GM19395 (cell line): ENCODE measurements around the gene WARS2.
"Not testable (repeated sequence)": the region's sequence is repeated elsewhere in the genome, so short reads cannot be mapped to it uniquely, and the experiment has no call there.

Experiments used
- ATAC-seq: cut with Tn5 transposase; IDR thresholded peaks from one replicate; pipeline ENCODE4 v1.9.1; 2021; ENCODE audit warnings: mild to moderate bottlenecking, moderate library complexity; ENCODE audit not compliant: unreplicated experiment

Gene WARS2

DNA sequence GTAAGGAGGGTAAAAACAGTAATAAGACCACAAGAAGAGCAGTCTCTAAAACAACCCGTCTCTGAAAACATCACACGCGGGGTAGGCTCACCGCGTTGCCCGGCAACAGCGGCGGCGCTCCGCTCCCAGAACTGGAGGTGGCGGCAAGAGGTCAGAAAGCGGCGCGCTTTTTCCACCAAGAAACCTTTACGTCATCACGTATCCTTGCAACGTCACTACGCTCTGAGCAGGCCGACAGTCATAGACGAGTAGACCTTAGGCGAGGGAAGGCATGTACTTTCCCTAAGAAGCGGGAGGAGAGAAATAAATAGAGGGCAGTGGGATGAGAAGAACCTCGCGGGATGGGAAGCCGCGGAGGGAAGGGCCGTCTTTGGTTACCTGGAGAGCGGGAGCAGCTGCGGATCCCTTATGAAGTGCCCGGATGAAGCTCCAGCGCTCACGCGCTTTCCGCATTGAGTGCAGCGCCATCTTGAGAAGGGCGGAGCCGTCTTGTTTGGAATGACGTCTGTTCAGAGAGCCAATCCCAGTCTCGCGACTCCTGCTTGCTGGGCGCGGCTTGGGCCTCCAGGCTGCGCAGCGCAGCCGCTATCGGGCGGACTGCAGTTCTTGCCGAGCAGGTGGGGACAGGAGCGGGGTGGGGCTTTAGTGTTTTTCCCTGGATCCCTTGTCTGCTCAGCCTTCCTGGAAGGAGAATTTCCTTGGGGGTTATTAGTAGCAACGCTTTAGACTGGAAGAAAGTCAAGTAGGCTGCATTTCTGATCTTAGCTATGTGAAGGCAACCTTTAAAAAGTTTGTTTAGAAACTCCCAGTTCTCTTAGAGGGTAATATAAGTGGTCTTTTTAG is at the start of gene WARS2:
Gene WARS2 (minus strand): TSS at position 477 of the 843 bp plus-strand sequence. CDS start 9 bp downstream, at position 468.
- peak; percentile 95 for ATAC-seq

DNA sequence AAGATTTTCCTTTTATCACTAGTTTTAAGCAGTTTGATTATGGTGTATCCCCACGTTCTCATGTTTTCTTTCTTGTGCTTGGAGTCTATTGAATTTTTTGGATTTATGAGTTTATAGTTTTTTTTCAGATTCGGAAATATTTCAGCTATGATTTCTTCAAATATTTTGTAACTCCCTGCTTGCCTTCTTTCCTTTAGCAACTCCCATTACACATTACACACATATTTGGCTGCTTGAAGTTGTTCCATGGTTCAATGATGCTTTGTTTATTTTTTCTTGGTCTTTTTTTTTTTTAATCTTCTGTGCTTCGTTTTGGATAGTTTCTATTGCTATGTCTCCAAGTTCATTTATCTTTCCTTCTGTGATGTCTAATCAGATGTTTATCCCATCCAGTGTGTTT is 48.5 kb upstream of the WARS2 start:
- no peak for ATAC-seq

DNA sequence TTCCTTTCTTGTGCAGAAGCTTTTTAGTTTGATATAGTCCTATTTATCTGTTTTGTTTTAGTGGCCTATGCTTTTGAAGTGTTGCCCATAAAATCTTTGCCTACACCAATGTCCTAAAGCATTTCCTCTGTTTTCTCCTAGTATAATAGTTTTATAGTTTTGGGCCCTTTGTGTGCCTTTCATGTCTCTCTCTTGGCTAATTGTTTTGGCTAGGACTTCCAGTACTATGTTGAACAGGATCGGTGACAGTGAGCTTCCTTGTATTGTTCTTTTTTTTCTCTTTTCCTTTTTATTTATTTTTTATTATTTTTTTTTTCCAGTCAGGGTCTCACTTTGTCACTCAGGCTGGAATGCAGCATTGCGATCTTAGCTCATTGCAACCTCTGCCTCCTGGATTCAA is 47.0 kb upstream of the WARS2 start:
- ATAC-seq, result no peak

DNA sequence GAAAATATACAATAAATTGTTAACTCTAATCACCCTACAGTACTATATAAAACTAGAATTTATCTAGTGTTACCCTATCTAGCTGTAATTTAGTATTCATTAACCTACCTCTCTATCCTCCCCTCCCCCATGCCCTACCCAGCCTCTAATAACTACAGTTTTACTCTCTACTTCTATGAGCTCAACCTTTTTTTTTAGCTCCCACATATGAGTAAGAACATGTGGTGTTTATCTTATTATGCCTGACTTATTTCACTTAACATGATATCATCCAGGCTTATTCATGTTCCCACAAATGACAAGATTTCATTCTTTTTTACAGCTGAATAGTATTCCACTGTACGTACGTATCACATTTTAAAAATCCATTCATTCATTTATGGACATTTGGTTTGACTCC is 46.0 kb upstream of the WARS2 start:
- no peak for ATAC-seq

DNA sequence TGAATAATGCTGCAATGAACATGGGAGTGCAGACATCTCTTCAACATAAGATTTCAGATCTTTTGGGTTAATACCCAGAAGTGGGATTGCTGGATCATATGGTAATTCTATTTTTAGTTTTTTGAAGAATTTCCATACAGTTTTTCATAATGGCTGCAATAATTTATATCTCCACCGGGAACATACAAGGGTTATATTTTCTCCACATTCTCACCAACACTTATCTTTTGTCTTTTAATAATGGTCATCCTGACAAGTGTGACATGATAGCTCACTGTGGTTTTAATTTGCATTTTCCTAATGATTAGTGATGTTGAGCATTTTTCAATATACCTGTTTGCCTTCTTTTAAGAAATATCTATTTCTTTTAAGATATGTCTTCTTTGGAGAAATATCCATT is 44.5 kb upstream of the WARS2 start:
- ATAC-seq, result no peak

DNA sequence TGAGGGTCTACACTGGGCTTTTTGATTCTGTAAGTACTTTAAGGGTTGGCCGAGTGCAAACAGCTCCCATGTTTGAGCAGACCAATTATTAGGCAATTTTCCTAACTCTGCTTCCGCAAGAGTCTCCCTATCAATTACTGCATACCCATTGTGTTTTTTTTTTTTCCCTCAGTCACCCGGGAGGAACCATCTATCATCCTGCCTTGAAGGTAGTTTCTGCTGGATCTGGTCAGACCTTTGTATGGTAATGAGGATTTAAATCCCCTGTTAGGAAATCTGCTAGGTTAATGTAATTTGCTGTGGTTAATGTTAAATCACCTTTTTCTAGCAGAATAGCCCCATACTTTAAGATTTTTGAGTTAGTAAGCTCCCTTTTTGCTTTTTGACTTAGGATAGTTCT is 40.8 kb upstream of the WARS2 start:
- no peak for ATAC-seq

DNA sequence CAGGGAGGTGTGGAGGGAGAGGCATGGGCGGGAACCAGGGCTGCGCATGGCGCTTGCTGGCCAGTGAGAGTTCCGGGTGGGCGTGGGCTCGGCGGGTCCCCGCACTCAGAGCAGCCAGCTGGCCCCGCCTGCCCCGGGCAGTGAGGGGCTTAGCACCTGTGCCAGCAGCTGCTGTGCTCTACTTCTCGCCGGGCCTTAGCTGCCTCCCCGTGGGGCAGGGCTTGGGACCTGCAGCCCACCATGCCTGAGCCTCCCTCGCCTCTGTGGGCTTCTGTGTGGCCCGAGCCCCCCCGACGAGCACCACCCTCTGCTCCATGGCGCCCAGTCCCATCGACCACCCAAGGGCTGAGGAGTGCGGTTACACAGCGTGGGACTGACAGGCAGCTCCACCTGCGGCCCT is 38.6 kb upstream of the WARS2 start:
- ATAC-seq, result no peak

DNA sequence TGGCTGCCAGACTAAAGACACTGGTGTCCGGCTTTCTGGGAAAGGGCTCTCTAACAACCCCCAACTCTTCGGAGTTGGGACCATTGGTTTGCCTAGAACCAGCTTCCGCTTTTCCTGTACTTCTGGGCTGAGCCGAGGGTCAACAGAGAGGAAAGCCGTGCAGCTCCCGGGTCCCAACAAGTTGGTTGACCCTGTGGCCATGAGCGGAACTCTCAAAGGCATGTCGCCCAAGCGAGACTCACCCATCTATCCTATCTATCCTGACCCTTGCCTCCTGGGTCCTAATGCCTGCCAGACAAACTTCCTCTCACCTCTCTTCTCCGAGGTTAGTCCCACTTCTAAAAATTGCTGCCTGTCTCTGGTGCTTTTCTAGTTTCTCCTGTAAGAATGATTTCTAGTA is 32.5 kb upstream of the WARS2 start:
- ATAC-seq, result not testable (repeated sequence)

DNA sequence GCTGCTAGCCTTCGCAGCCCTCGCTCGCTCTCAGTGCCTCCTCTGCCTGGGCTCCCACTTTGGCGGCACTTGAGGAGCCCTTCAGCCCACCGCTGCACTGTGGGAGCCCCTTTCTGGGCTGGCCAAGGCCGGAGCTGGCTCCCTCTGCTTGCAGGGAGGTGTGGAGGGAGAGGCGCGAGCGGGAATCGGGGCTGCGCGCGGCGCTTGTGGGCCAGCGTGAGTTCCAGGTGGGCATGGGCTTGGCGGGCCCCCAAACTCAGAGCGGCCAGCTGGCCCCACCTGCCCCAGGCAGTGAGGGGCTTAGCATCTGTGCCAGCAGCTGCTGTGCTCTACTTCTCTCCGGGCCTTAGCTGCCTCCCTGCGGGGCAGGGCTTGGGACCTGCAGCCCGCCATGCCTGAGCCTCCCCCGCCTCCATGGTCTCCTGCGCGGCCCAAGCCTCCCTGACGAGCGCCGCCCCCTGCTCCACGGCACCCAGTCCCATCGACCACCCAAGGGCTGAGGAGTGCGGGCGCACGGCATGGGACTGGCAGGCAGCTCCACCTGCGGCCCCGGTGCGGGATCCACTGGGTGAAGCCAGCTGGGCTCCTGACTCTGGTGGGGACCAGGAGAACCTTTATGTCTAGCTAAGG is 31.0 kb upstream of the WARS2 start:
- not testable (repeated sequence) for ATAC-seq

DNA sequence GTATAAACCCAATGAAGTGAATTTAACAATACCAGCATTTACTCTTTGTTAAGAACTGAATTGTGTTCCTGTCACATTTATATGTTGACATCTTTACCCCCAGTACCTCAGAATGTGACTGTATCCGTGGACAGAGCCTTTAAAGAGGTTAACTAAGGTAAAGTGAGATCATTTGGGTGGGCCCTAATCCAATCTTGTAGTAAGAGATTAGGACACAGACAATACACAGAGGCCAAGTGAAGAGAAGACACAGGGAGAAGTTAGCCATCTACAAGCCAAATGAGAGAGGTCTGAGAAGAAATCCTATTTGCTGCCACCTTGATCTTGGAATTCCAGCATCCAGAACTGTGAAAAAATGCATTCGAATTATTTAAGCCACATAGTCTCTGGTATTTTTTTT is 22.9 kb upstream of the WARS2 start:
- no peak for ATAC-seq

DNA sequence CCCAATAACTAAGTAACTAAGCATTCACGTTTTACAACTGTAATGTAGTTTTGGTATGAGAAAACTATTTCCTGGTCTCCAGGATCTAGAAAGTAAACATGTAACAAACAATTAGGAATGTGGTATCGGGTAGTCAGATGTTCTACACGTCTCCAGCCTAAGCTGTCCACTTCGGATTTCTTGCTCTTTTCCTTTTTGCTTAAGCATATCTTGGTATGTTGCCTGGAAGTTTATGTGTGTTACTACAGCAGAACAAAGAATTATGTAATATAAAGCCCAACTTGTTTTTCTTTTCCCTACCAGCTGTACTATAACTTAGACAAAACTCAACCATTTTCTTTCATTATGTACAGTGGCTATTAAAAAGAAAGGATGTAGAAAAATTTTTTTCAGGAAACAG is 20.4 kb upstream of the WARS2 start:
- no peak for ATAC-seq

DNA sequence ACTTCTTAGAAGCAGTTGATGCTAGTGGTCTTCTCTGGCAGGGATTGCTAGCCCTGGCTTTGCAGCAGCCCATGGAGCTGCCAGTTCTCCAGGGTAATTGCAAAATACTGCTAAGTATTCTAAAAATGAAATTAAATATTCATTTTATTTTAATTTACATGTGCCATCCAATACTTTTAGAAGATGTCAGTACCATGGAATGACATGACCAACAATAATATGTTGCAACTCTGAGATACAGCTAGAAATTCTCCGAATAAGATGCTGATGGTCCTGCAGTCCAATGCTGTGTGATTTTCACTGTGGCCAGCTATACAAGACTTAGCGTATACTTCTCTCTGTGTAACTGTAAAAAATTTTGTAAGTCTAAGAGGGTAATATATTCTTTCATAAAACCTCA is 20.0 kb upstream of the WARS2 start:
- ATAC-seq, result no peak

DNA sequence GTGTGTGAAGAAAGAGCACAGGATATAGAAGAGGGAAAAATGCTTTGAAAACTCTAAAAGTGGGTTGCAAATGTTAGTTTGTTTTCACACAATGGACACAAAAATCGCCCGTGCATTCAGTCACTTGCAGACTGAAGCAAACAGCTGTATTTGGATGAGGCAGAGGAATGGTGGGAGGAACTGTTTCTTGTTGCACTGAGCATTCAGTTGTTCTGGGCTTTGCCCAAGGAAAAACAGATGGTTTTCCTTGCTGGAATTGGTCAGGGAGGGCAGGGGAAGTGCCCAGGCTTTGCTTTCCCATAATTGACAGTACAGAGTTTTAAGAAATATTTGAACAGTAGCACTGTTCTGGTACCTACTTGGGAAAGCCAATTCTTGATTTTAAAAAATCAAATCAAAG is 19.5 kb upstream of the WARS2 start:
- no peak for ATAC-seq

DNA sequence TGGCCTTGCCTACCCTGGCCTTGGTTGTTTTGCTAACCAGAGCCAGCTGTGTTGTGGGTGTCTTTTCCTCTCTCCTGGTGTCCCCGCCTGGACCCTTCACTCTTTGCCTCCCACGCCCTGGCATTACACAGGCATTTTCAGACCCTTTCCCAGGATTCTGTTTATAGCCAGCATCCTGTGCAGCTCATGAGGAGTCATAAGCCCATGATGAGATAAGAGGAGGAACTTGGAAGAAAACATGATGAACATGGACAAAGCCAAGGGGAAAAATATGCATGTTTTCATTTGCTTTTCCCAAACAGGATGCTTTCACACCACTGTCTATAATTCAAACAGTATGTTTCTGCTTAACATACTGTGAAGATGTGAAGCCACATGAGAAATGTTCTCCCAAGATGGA is 18.7 kb upstream of the WARS2 start:
- no peak for ATAC-seq

DNA sequence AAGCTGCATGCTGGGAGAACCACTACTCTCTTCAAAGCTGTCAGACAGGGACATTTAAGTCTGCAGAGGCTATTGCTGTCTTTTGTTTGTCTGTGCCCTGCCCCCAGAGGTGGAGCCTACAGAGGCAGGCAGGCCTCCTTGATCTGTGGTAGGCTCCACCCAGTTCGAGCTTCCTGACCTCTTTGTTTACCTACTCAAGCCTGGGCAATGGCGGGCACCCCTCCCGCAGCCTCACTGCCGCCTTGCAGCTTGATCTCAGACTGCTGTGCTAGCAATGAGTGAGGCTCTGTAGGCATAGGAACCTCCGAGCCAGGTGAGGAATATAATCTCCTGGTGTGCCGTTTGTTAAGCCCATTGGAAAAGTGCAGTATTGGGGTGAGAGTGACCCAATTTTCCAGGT is 16.3 kb upstream of the WARS2 start:
- not testable (repeated sequence) for ATAC-seq

DNA sequence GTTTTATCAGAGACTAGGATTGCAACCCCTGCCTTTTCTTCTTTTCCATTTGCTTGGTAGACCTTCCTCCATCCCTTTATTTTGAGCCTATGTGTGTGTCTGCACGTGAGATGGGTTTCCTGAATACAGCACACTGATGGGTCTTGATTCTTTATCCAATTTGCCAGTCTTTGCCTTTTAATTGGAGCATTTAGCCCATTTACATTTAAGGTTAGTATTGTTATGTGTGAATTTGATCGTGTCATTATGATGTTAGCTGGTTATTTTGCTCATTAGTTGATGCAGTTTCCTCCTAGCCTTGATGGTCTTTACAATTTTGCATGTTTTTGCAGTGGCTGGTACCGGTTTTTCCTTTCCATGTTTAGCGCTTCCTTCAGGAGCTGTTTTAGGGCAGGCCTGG is 14.6 kb upstream of the WARS2 start:
- ATAC-seq, result not testable (repeated sequence)

DNA sequence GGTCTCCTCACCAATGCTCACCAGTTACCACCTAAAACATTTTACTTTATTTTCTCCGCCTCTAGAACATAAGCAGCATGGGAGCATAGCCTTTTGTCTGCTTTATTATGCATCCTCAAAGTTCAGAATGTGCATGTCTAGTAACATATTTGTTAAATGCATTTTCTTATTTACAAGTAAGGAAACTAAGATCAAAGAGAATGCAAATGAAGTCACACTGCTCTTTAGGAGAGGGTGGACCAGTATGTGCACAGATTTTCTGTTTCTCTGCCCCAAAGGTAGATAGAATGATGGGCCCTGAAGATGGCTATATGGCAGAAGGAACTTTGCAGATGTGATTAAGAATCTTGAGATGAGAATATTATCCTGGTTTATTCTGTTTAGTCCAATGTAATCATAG is 9.7 kb upstream of the WARS2 start:
- ATAC-seq, result no peak

DNA sequence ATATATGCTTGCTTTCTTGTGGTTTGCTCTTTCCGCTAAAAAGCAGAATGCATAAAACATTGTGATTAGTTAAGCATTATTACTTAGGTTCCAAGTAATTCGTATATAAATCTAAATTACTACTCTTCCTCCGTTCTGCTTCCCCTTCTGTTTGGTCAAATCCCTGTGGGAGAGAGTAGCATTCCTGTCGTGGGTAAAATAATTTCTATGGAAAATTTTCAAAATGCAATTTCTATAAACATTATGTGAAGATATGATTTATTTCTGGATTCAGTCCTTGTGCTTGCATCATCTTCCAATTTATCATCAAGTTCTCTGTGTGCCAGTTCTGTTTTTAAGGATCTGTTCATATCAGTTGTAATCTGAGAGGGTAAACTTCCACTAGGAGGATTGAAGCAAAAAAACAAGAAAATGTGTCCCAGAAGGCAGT is 7.2 kb upstream of the WARS2 start:
- ATAC-seq, result no peak

DNA sequence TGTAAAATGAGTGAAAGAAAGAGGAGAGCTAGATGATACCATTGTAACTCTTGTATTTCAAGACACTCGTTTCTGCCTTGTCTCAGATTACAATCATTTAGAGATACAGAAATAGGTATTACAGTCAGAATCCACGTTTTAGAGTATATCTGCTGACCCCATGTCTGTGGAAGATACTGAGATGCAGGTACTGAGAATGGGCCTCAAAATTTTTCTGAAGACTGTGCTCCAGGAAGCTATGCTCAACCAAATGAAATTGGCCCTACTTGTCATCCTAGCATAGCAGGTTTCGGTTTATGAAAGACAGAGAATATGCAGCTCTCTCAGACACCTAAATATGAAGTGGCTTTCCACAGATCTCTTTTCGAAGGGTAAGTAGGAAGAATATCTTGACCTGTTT is 6.0 kb upstream of the WARS2 start:
- ATAC-seq, result no peak

DNA sequence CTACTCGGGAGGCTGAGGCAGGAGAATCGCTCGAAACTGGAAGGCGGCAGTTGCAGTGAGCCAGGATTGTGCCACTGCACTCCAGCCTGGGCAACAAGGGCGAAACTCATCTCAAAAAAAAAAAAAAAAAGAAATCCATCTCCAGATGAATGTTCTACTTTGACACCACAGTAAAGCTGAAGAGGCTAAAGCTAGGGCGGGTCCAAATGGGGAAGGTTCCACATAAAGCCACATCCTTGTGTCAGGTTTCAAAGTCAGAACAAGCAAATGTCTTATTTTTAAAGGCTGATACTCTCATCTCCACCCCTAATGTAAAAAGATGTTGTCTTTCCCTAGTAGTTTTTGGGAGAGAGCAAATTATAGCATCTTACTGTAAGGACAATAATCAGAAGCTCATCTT is 4.4 kb upstream of the WARS2 start:
- ATAC-seq, result no peak

DNA sequence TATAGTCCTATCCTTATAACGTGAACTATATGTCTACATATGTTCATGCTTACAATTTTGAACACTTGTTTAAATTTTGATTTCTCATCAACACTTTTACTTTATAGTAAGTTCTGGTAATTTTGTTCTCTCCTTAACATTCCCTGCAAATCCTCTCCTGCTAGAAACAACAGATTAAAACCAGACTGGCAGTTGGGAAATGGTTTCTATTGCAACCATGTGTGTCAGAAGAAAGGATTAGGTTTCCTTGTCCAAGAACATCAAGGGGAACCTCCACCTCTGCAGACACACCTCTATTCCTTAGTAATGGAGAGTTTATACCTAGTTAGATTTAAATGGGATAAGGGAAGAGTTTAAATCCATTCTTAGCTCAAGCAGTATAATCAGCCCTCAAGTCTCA is 3.3 kb upstream of the WARS2 start:
- ATAC-seq, result no peak

DNA sequence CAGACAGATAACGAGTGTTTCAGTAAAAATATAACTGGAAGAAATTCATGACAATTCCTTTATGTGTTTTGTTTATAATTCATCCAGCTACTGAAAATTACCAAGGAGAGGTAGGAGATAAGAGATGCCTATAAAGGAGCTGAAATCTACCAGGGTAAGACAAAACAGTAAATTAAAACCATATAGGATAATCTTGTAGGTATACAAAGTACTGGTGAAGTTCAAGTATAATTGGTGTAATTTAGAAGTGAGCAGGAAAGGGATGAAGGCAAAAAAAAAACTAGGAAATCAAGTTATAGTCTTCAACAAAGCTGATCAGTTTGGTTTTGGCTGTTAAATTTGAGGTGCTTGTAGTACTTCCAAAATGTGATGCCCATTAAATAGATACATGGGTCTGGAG is 1.2 kb upstream of the WARS2 start:
- no peak for ATAC-seq

DNA sequence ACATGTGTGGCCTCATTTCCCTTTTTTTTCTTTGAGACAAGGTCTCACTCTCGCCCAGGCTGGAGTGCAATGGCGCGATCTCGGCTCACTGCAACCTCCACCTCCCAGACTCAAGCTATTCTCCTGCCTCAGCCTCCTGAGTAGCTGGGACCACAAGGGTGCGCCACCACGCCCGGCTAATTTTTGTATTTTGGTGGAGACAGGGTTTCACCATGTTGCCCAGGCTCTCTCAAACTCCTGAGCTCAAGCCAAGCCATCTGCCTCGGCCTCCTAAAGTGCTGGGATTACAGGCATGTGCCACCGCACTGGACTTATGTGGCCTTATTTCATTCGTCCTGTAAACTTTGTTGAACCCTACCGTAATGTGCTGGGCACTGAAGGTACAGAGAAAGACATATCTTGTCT is 569 bp upstream of the WARS2 start:
- peak; percentile 18 for ATAC-seq
